Measurements from ENCODE around the gene CLCN2. TPM values are rescaled to one million over a fixed set of nuclear protein-coding genes. Genes with fewer than 3 reads are reported as not detected.

Gene CLCN2
- total and polyA plus RNA-seq, 2 donors (not counting 1 experiment from before 2014, with no cell fraction given), result 0.93 to 3.1 TPM

GRCh38 chr3:184383033-184383740 is 21.8 kb upstream of the CLCN2 start:
- DNase-seq (ENCODE audit: low read depth in 2 of 2), result no peak
- Histone ChIP-seq H3K36me3 (ENCODE audit: control insufficient read depth, insufficient read depth, low read length) (no peaks in the 10 kb centered on the region), H3K4me2 (ENCODE audit: extremely low read depth, insufficient read depth, low read length) (no peak overlapping the region), H3K79me2 (ENCODE audit: control insufficient read depth, insufficient read depth, low read length) (no peaks in the 10 kb centered on the region), H4K20me1 (ENCODE audit: control insufficient read depth, extremely low read depth, insufficient read depth, low read length) (no peaks in the 10 kb centered on the region), H3K4me3 (replicated peaks in 1 of 4; ENCODE audit: control extremely low read depth in 1 of 4, insufficient read depth in 1 of 4, low read depth in 3 of 4, low read length in 4 of 4) (no peak overlapping the region), H3K9me3 (ENCODE audit: control insufficient read depth, insufficient read depth, low read depth, low read length) (no peaks in the 10 kb centered on the region), H3K27me3 (ENCODE audit: control insufficient read depth, insufficient read depth, low read length) (peaks cover 29% of the 10 kb centered on the region), H3K4me1 (ENCODE audit: control insufficient read depth, extremely low read depth, insufficient read depth, low read length) (no peaks in the 10 kb centered on the region), H3K27ac (ENCODE audit: insufficient read depth, low read length) (no peak overlapping the region), H3K9ac (ENCODE audit: insufficient read depth, low read length) (no peak overlapping the region), H2AFZ (ENCODE audit: low read length) (no peak overlapping the region)
- TF ChIP-seq EZH2 (IDR thresholded peaks at IDR 0.05; ENCODE audit: low read length, missing control alignments), result no peak
- TF ChIP-seq CTCF (conservative IDR thresholded peaks at IDR 0.05 in 1 of 2, IDR thresholded peaks at IDR 0.05 in 1 of 2; ENCODE audit: low read depth in 1 of 2, low read length in 2 of 2), result no peak

GRCh38 chr3:184382326-184383032 is 21.1 kb upstream of the CLCN2 start:
- no peak overlapping the region for H2AFZ ChIP-seq (ENCODE audit: low read length)
- no peaks in the 10 kb centered on the region for H3K79me2 ChIP-seq (ENCODE audit: control insufficient read depth, insufficient read depth, low read length)
- no peak overlapping the region for H3K9ac ChIP-seq (ENCODE audit: insufficient read depth, low read length)
- no peak overlapping the region for H3K4me2 ChIP-seq (ENCODE audit: extremely low read depth, insufficient read depth, low read length)
- H3K9me3 ChIP-seq (ENCODE audit: control insufficient read depth, insufficient read depth, low read depth, low read length), result no peaks in the 10 kb centered on the region
- no peak overlapping the region for H3K27ac ChIP-seq (ENCODE audit: insufficient read depth, low read length)
- TF ChIP-seq EZH2 (IDR thresholded peaks at IDR 0.05; ENCODE audit: low read length, missing control alignments), result no peak
- TF ChIP-seq CTCF (conservative IDR thresholded peaks at IDR 0.05 in 1 of 2, IDR thresholded peaks at IDR 0.05 in 1 of 2; ENCODE audit: low read depth in 1 of 2, low read length in 2 of 2), result no peak
- H3K4me3 ChIP-seq (replicated peaks in 1 of 4; ENCODE audit: control extremely low read depth in 1 of 4, insufficient read depth in 1 of 4, low read depth in 3 of 4, low read length in 4 of 4), result no peak overlapping the region
- peaks cover 34% of the 10 kb centered on the region for H3K27me3 ChIP-seq (ENCODE audit: control insufficient read depth, insufficient read depth, low read length)
- no peaks in the 10 kb centered on the region for H3K4me1 ChIP-seq (ENCODE audit: control insufficient read depth, extremely low read depth, insufficient read depth, low read length)
- no peak for DNase-seq (ENCODE audit: low read depth in 2 of 2)
- no peaks in the 10 kb centered on the region for H3K36me3 ChIP-seq (ENCODE audit: control insufficient read depth, insufficient read depth, low read length)
- H4K20me1 ChIP-seq (ENCODE audit: control insufficient read depth, extremely low read depth, insufficient read depth, low read length), result no peaks in the 10 kb centered on the region

GRCh38 chr3:184381261-184382224 is 20.1 kb upstream of the CLCN2 start:
- no peaks in the 10 kb centered on the region for H3K4me1 ChIP-seq (ENCODE audit: control insufficient read depth, extremely low read depth, insufficient read depth, low read length)
- H3K27ac ChIP-seq (ENCODE audit: insufficient read depth, low read length), result no peak overlapping the region
- H3K36me3 ChIP-seq (ENCODE audit: control insufficient read depth, insufficient read depth, low read length), result no peaks in the 10 kb centered on the region
- peaks cover 34% of the 10 kb centered on the region for H3K27me3 ChIP-seq (ENCODE audit: control insufficient read depth, insufficient read depth, low read length)
- no peak overlapping the region for H3K9ac ChIP-seq (ENCODE audit: insufficient read depth, low read length)
- no peaks in the 10 kb centered on the region for H3K79me2 ChIP-seq (ENCODE audit: control insufficient read depth, insufficient read depth, low read length)
- H2AFZ ChIP-seq (ENCODE audit: low read length), result no peak overlapping the region
- H3K4me2 ChIP-seq (ENCODE audit: extremely low read depth, insufficient read depth, low read length), result no peak overlapping the region
- no peak for DNase-seq (ENCODE audit: low read depth in 2 of 2)
- TF ChIP-seq CTCF (conservative IDR thresholded peaks at IDR 0.05 in 1 of 2, IDR thresholded peaks at IDR 0.05 in 1 of 2; ENCODE audit: low read depth in 1 of 2, low read length in 2 of 2), result no peak
- TF ChIP-seq EZH2 (IDR thresholded peaks at IDR 0.05; ENCODE audit: low read length, missing control alignments), result no peak
- H3K4me3 ChIP-seq (replicated peaks in 1 of 4; ENCODE audit: control extremely low read depth in 1 of 4, insufficient read depth in 1 of 4, low read depth in 3 of 4, low read length in 4 of 4), result no peak overlapping the region
- no peaks in the 10 kb centered on the region for H3K9me3 ChIP-seq (ENCODE audit: control insufficient read depth, insufficient read depth, low read depth, low read length)
- H4K20me1 ChIP-seq (ENCODE audit: control insufficient read depth, extremely low read depth, insufficient read depth, low read length), result no peaks in the 10 kb centered on the region

All from fibroblast of lung (primary cell).